HCT116 (cell line): ENCODE data around the gene LYVE1. TPM values are rescaled to one million over a fixed set of nuclear protein-coding genes. Genes with fewer than 3 reads are reported as not detected.
A peak's percentile ranks its signal among the peaks of the same experiment; 100 is the strongest.

Source experiments
- ATAC-seq: fragments of 200-7000 bp; cut with Tn5 transposase; 2 replicates; pipeline ENCODE4 v1.9.1; 2020; ENCODE audit warnings: mild to moderate bottlenecking, moderate library complexity
- BruUV-seq: library from RNA; stranded (reverse); fragments of 400-500 nt; replicated peaks from 2 replicates; lab custom pipeline; 2021; lab: Mats Ljungman, UMichigan
- CTCF ChIA-PET: fragments of 300-600 bp; sonication (Branson Sonifier 250); formaldehyde crosslinking; loops from one replicate; lab custom pipeline; 2021; ENCODE audit warnings: antibody characterized with exemption; lab: Charles Lee
- POLR2A ChIA-PET: fragments of 300-600, 350-600 bp; sonication (Branson Sonifier 250); formaldehyde crosslinking; loops from one replicate; lab custom pipeline; 2021; ENCODE audit warnings: antibody characterized with exemption; lab: Charles Lee
- RAD21 ChIA-PET, 2 experiments: fragments of 300-600 bp; sonication (Branson Sonifier 250); formaldehyde crosslinking; loops; one replicate each; lab custom pipeline; 2023; ENCODE audit warnings: low total read pairs in 2 of 2; ENCODE audit not compliant: uncharacterized antibody in 2 of 2, unreplicated experiment in 2 of 2, low non-redundant PET in 1 of 2; lab: Charles Lee
- DNase-seq: peaks from one replicate; pipeline ENCODE4 v3.0.0-alpha.2; 2010; ENCODE audit warnings: low read depth, low spot score
- H2AFZ ChIP-seq: fragments of 200-600 bp; shearing (Covaris generic), sonication (generic); 2 replicates; pipeline ENCODE4 v1.6.1; 2017; ENCODE audit warnings: low read depth, mixed run types, mixed read lengths, antibody characterized with exemption, low read length; ENCODE audit not compliant: poor library complexity, severe bottlenecking
- H3K27ac ChIP-seq: 2 replicates; pipeline ENCODE4 v1.5.1; 2012; ENCODE audit warnings: low read depth, low read length
- H3K27me3 ChIP-seq: fragments of 200-600 bp; sonication (generic); 2 replicates; pipeline ENCODE4 v1.6.1; 2016; ENCODE audit warnings: mixed run types, low read length, mixed read lengths; ENCODE audit not compliant: insufficient read depth
- H3K36me3 ChIP-seq, 2 experiments: fragments of 200-500 bp in 1 of 2; fragments of 200-600 bp in 1 of 2; sonication (Bioruptor generic) in 1 of 2; sonication (generic) in 1 of 2; 2 replicates each; pipeline versions ENCODE4 v1.5.1 to v1.6.1; 2014 to 2016; ENCODE audit warnings: low read length in 2 of 2, inconsistent platforms in 1 of 2, mixed read lengths in 1 of 2, mixed run types in 1 of 2; ENCODE audit not compliant: insufficient read depth in 2 of 2, control insufficient read depth in 1 of 2
- H3K4me1 ChIP-seq, 2 experiments: fragments of 200-600 bp in 1 of 2; sonication (generic) in 1 of 2; 2 replicates each; pipeline versions ENCODE4 v1.5.1 to v1.6.1; 2012 to 2017; ENCODE audit warnings: low read length in 2 of 2, inconsistent platforms in 1 of 2, mild to moderate bottlenecking in 1 of 2, mixed read lengths in 1 of 2, mixed run types in 1 of 2, moderate library complexity in 1 of 2; ENCODE audit not compliant: insufficient read depth in 2 of 2, control insufficient read depth in 1 of 2
- H3K4me2 ChIP-seq: fragments of 200-600 bp; sonication (generic); 2 replicates; pipeline ENCODE4 v1.6.1; 2017; ENCODE audit warnings: mixed run types, low read length, mixed read lengths
- H3K4me3 ChIP-seq, 2 experiments: fragments of 200-600 bp in 1 of 2; sonication (generic) in 1 of 2; replicated peaks in 1 of 2; 2 replicates each; pipeline ENCODE4 v1.5.1; 2011 to 2016; ENCODE audit warnings: low read length in 2 of 2, control low read depth in 1 of 2, low read depth in 1 of 2, mild to moderate bottlenecking in 1 of 2, mixed read lengths in 1 of 2, mixed run types in 1 of 2
- H3K79me2 ChIP-seq: fragments of 200-600 bp; sonication (generic); 2 replicates; pipeline ENCODE4 v1.6.1; 2017; ENCODE audit warnings: mild to moderate bottlenecking, mixed run types, low read length, moderate library complexity, mixed read lengths; ENCODE audit not compliant: insufficient read depth
- H3K9ac ChIP-seq: fragments of 200-600 bp; sonication (generic); 2 replicates; pipeline ENCODE4 v1.6.1; 2016; ENCODE audit warnings: low read length, mixed read lengths
- H3K9me2 ChIP-seq: fragments of 200-600 bp; sonication (generic), shearing (Covaris generic); 2 replicates; pipeline ENCODE4 v1.6.1; 2017; ENCODE audit warnings: mixed run types, mild to moderate bottlenecking, moderate library complexity; ENCODE audit not compliant: insufficient read depth
- H3K9me3 ChIP-seq, 2 experiments: fragments of 200-500 bp in 1 of 2; fragments of 200-600 bp in 1 of 2; sonication (Bioruptor generic) in 1 of 2; sonication (generic) in 1 of 2; 2 replicates each; pipeline ENCODE4 v1.6.1; 2014 to 2017; ENCODE audit warnings: low read length in 2 of 2, mixed read lengths in 2 of 2, inconsistent platforms in 1 of 2, low read depth in 1 of 2, mild to moderate bottlenecking in 1 of 2, mixed run types in 1 of 2, moderate library complexity in 1 of 2; ENCODE audit not compliant: control insufficient read depth in 1 of 2, insufficient read depth in 1 of 2
- H4K20me1 ChIP-seq: fragments of 200-600 bp; sonication (generic), shearing (Covaris generic); 2 replicates; pipeline ENCODE4 v1.6.1; 2017; ENCODE audit warnings: mixed run types, mild to moderate bottlenecking, moderate library complexity; ENCODE audit not compliant: insufficient read depth
- ATF3 ChIP-seq: IDR thresholded peaks from 2 replicates; pipeline ENCODE4 v1.6.1; 2012
- CBX3 ChIP-seq: IDR thresholded peaks from 2 replicates; pipeline ENCODE4 v1.6.1; 2012; ENCODE audit warnings: low read depth
- EGR1 ChIP-seq: IDR thresholded peaks from 2 replicates; pipeline ENCODE4 v1.6.1; 2012; ENCODE audit warnings: low read depth
- ELF1 ChIP-seq: IDR thresholded peaks from 2 replicates; pipeline ENCODE4 v1.6.1; 2012; ENCODE audit warnings: low read depth, borderline replicate concordance
- EZH2 ChIP-seq: fragments of 200-600 bp; sonication (generic); IDR thresholded peaks from 2 replicates; pipeline ENCODE4 v1.6.1; 2017; ENCODE audit warnings: antibody characterized with exemption, mixed run types
- EZH2phosphoT487 ChIP-seq: fragments of 200-600 bp; IDR thresholded peaks from 2 replicates; pipeline ENCODE4 v1.6.1; 2018; ENCODE audit warnings: antibody characterized with exemption, borderline replicate concordance
- MAX ChIP-seq: IDR thresholded peaks from 2 replicates; pipeline ENCODE4 v1.6.1; 2012
- POLR2A ChIP-seq: IDR thresholded peaks from 2 replicates; pipeline ENCODE4 v1.7.0; 2011; ENCODE audit warnings: borderline replicate concordance; ENCODE audit not compliant: insufficient read depth, insufficient read length; ENCODE audit errors: extremely low read depth
- POLR2AphosphoS5 ChIP-seq: IDR thresholded peaks from 2 replicates; pipeline ENCODE4 v1.6.1; 2011; ENCODE audit warnings: mild to moderate bottlenecking, low read depth, low read length, moderate library complexity
- RAD21 ChIP-seq: IDR thresholded peaks from 2 replicates; pipeline ENCODE4 v1.6.1; 2012; ENCODE audit warnings: low read depth, mild to moderate bottlenecking
- SIN3A ChIP-seq: IDR thresholded peaks from 2 replicates; pipeline ENCODE4 v1.6.1; 2012; ENCODE audit warnings: low read depth
- SP1 ChIP-seq: IDR thresholded peaks from 2 replicates; pipeline ENCODE4 v1.6.1; 2012; ENCODE audit warnings: low read depth
- TCF7L2 ChIP-seq: IDR thresholded peaks from 2 replicates; pipeline ENCODE4 v1.7.0; 2011; ENCODE audit warnings: borderline replicate concordance, inconsistent platforms; ENCODE audit not compliant: insufficient read depth, insufficient read length; ENCODE audit errors: extremely low read depth
- ZBTB33 ChIP-seq: IDR thresholded peaks from 2 replicates; pipeline ENCODE4 v1.6.1; 2011; ENCODE audit warnings: mild to moderate bottlenecking, low read length, moderate library complexity; ENCODE audit not compliant: insufficient replicate concordance; ENCODE audit errors: extremely low read depth
- intact Hi-C: fragments of 100-400 bp; cut with micrococcal nuclease; formaldehyde crosslinking; loops from 2 replicates; pipeline ENCODE4 v1.10.0; 2022
- total RNA-seq: library from RNA; stranded (reverse); gene quantifications from one replicate; pipeline ENCODE4 v1.2.1, GENCODE V29; 2021; ENCODE audit not compliant: unreplicated experiment

Gene LYVE1
- total RNA-seq, 1 experiment from 2014 or later: 0.34 TPM

GRCh38 chr11:10522921-10523320 lies 45.5 kb downstream of the LYVE1 start:
- Histone ChIP-seq H3K4me1 (peaks cover 25 to 68% of the 10 kb centered on the region in 2 experiments), H3K9me3 (no peaks in the 10 kb centered on the region), H3K4me2 (no peak overlapping the region), H3K9ac (no peak overlapping the region), H2AFZ (no peak overlapping the region), H4K20me1 (no peaks in the 10 kb centered on the region), H3K79me2 (peaks cover 73% of the 10 kb centered on the region), H3K36me3 (peaks cover 21 to 63% of the 10 kb centered on the region in 2 experiments), H3K4me3 (no peak overlapping the region), H3K27ac (peak overlapping the region; percentile 12; the same call in 1 of the 2 replicates), H3K27me3 (no peaks in the 10 kb centered on the region), H3K9me2 (no peaks in the 10 kb centered on the region)
- TF ChIP-seq SP1: no peak
- no peak for TF ChIP-seq POLR2A
- BruUV-seq: no TSS peak
- ATAC-seq (no peak), DNase-seq (no peak)
- ChIA-PET RAD21 (no interaction called here), CTCF (interaction anchor here (1.0 kb wide), 1 partner anchor 8 kb away, joined by 3 read pairs; no protein-coding TSS in a partner anchor), POLR2A (no interaction called here)
- intact Hi-C loops: no loop called here

- no peaks in the 10 kb centered on the region for H3K9me2 ChIP-seq
- H4K20me1 ChIP-seq: no peaks in the 10 kb centered on the region
- no TSS peak for BruUV-seq
- TF ChIP-seq CBX3 (no peak), EGR1 (no peak), POLR2AphosphoS5 (no peak), SP1 (no peak), ATF3 (no peak), ELF1 (no peak), ZBTB33 (no peak), TCF7L2 (no peak), EZH2 (no peak), SIN3A (no peak), MAX (no peak), POLR2A (no peak), RAD21 (no peak), EZH2phosphoT487 (no peak)
- ChIA-PET POLR2A (no interaction called here), CTCF (no interaction called here), RAD21 (no interaction called here)
- no peak overlapping the region for H3K4me3 ChIP-seq
- H3K36me3 ChIP-seq: peaks cover 21 to 66% of the 10 kb centered on the region in 2 experiments
- intact Hi-C loops: no loop called here
- no peaks in the 10 kb centered on the region for H3K9me3 ChIP-seq
- H2AFZ ChIP-seq: no peak overlapping the region
- no peak overlapping the region for H3K27ac ChIP-seq
- no peaks in the 10 kb centered on the region for H3K27me3 ChIP-seq
- H3K4me1 ChIP-seq: peaks cover 20 to 66% of the 10 kb centered on the region in 2 experiments
- no peak overlapping the region for H3K4me2 ChIP-seq
- DNase-seq (no peak), ATAC-seq (no peak)
- H3K79me2 ChIP-seq: peaks cover 79% of the 10 kb centered on the region
- H3K9ac ChIP-seq: no peak overlapping the region
Measured at GRCh38 chr11:10522276-10522675, 46.2 kb downstream of the LYVE1 start.
